GM23338 (cell line): ENCODE data around the gene CPAMD8.

Experiments used
- TF ChIP-seq, protein P1 (sequence below): IDR thresholded peaks from one replicate; pipeline ENCODE4 v1.6.1; 2018; ENCODE audit warnings: antibody characterized with exemption; ENCODE audit not compliant: unreplicated experiment
- TF ChIP-seq, protein P2 (sequence below), 2 experiments: fragments of 200-600 bp in 1 of 2; sonication (generic) in 1 of 2; conservative IDR thresholded peaks; 2 replicates each; pipeline versions ENCODE4 v1.5.1 to v1.6.1; 2016 to 2017; ENCODE audit warnings: antibody characterized with exemption in 2 of 2, low read depth in 2 of 2, mild to moderate bottlenecking in 2 of 2, moderate library complexity in 1 of 2

DNA sequence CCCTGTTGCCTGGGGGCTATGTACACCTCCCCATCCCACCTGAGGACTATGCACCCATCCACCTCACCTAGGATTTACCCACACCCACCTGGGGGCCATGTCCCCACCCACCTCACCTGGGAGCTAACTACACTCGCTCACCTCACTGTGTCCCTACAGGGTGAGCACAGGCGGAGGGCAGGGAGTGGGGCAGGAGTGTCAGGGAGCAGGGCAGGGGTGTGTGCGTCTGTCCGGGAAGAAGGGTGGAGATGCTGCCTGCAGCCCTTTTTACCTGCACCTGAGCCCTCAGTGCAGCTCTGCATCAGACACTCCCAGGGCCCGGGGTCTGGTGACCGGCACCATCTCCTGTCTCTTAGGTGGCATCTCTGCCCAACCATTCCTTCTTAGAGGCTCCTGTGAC lies 10.6 kb upstream of the CPAMD8 start:
- TF ChIP-seq, protein P1, sequence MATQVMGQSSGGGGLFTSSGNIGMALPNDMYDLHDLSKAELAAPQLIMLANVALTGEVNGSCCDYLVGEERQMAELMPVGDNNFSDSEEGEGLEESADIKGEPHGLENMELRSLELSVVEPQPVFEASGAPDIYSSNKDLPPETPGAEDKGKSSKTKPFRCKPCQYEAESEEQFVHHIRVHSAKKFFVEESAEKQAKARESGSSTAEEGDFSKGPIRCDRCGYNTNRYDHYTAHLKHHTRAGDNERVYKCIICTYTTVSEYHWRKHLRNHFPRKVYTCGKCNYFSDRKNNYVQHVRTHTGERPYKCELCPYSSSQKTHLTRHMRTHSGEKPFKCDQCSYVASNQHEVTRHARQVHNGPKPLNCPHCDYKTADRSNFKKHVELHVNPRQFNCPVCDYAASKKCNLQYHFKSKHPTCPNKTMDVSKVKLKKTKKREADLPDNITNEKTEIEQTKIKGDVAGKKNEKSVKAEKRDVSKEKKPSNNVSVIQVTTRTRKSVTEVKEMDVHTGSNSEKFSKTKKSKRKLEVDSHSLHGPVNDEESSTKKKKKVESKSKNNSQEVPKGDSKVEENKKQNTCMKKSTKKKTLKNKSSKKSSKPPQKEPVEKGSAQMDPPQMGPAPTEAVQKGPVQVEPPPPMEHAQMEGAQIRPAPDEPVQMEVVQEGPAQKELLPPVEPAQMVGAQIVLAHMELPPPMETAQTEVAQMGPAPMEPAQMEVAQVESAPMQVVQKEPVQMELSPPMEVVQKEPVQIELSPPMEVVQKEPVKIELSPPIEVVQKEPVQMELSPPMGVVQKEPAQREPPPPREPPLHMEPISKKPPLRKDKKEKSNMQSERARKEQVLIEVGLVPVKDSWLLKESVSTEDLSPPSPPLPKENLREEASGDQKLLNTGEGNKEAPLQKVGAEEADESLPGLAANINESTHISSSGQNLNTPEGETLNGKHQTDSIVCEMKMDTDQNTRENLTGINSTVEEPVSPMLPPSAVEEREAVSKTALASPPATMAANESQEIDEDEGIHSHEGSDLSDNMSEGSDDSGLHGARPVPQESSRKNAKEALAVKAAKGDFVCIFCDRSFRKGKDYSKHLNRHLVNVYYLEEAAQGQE: no peak
- TF ChIP-seq, protein P2, sequence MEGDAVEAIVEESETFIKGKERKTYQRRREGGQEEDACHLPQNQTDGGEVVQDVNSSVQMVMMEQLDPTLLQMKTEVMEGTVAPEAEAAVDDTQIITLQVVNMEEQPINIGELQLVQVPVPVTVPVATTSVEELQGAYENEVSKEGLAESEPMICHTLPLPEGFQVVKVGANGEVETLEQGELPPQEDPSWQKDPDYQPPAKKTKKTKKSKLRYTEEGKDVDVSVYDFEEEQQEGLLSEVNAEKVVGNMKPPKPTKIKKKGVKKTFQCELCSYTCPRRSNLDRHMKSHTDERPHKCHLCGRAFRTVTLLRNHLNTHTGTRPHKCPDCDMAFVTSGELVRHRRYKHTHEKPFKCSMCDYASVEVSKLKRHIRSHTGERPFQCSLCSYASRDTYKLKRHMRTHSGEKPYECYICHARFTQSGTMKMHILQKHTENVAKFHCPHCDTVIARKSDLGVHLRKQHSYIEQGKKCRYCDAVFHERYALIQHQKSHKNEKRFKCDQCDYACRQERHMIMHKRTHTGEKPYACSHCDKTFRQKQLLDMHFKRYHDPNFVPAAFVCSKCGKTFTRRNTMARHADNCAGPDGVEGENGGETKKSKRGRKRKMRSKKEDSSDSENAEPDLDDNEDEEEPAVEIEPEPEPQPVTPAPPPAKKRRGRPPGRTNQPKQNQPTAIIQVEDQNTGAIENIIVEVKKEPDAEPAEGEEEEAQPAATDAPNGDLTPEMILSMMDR (conservative IDR thresholded peaks at IDR 0.05; ENCODE audit: low read depth in 2 of 2): no peak
